ENCODE data around the gene TREX2. TPM values are rescaled to one million over a fixed set of nuclear protein-coding genes. Genes with fewer than 3 reads are reported as not detected.

Gene TREX2
- total RNA-seq, 2 experiments from 2014 or later = 3.7 to 6.7 TPM

- Histone ChIP-seq H3K36me3 (ENCODE audit: insufficient read depth, low read length) (peaks cover 35% of the 10 kb centered on the region), H3K4me1 (ENCODE audit: insufficient read depth, low read length, poor library complexity, severe bottlenecking) (no peaks in the 10 kb centered on the region), H4K20me1 (ENCODE audit: insufficient read depth, low read length) (no peaks in the 10 kb centered on the region; the same call in 1 of the 2 replicates), H3K79me2 (ENCODE audit: insufficient read depth, low read depth, low read length) (no peaks in the 10 kb centered on the region), H3K9me3 (ENCODE audit: low read length) (no peaks in the 10 kb centered on the region), H3K4me2 (ENCODE audit: low read length) (no peak overlapping the region), H3K4me3 (ENCODE audit: low read depth, low read length, poor library complexity, severe bottlenecking) (no peak overlapping the region), H2AFZ (ENCODE audit: low read length) (no peak overlapping the region), H3K9me2 (ENCODE audit: insufficient read depth, low read length) (no peaks in the 10 kb centered on the region), H3K27ac (ENCODE audit: low read depth, low read length, poor library complexity, severe bottlenecking) (no peak overlapping the region)
- TF ChIP-seq CTCF (conservative IDR thresholded peaks at IDR 0.05; ENCODE audit: low read length) (no peak), EZH2phosphoT487 (IDR thresholded peaks at IDR 0.05; ENCODE audit: borderline replicate concordance, low read depth, low read length) (no peak)
- intact Hi-C loops (cut with micrococcal nuclease; ENCODE audit: unreplicated experiment) = no loop called here
- DNase-seq (ENCODE audit: low spot score) = no peak
- ChIA-PET CTCF (ENCODE audit: unreplicated experiment) (no interaction called here), POLR2A (no interaction called here)
- no TSS peak for BruUV-seq (replicated peaks)
These were observed 10.3 kb upstream of the TREX2 start for GRCh38 chrX:153456161-153456560.

GRCh38 chrX:153455571-153455970, 9.7 kb upstream of the TREX2 start:
- no peak overlapping the region for H3K4me3 ChIP-seq (ENCODE audit: low read depth, low read length, poor library complexity, severe bottlenecking)
- POLR2A ChIA-PET = no interaction called here
- no peaks in the 10 kb centered on the region for H3K9me3 ChIP-seq (ENCODE audit: low read length)
- no peaks in the 10 kb centered on the region for H3K9me2 ChIP-seq (ENCODE audit: insufficient read depth, low read length)
- intact Hi-C loops (cut with micrococcal nuclease; ENCODE audit: unreplicated experiment) = no loop called here
- no peak overlapping the region for H2AFZ ChIP-seq (ENCODE audit: low read length)
- no peak for DNase-seq (ENCODE audit: low spot score)
- no peak overlapping the region for H3K27ac ChIP-seq (ENCODE audit: low read depth, low read length, poor library complexity, severe bottlenecking)
- peaks cover 31% of the 10 kb centered on the region for H3K36me3 ChIP-seq (ENCODE audit: insufficient read depth, low read length)
- no peaks in the 10 kb centered on the region; the same call in 1 of the 2 replicates for H4K20me1 ChIP-seq (ENCODE audit: insufficient read depth, low read length)
- BruUV-seq (replicated peaks) = no TSS peak
- no peak overlapping the region for H3K4me2 ChIP-seq (ENCODE audit: low read length)
- TF ChIP-seq EZH2phosphoT487 (IDR thresholded peaks at IDR 0.05; ENCODE audit: borderline replicate concordance, low read depth, low read length) (no peak), CTCF (conservative IDR thresholded peaks at IDR 0.05; ENCODE audit: low read length) (no peak)
- H3K79me2 ChIP-seq (ENCODE audit: insufficient read depth, low read depth, low read length) = no peaks in the 10 kb centered on the region
- CTCF ChIA-PET (ENCODE audit: unreplicated experiment) = no interaction called here
- no peaks in the 10 kb centered on the region for H3K4me1 ChIP-seq (ENCODE audit: insufficient read depth, low read length, poor library complexity, severe bottlenecking)

- no peaks in the 10 kb centered on the region; the same call in 1 of the 2 replicates for H4K20me1 ChIP-seq (ENCODE audit: insufficient read depth, low read length)
- H3K36me3 ChIP-seq (ENCODE audit: insufficient read depth, low read length) = peaks cover 31% of the 10 kb centered on the region
- no peak overlapping the region for H3K27ac ChIP-seq (ENCODE audit: low read depth, low read length, poor library complexity, severe bottlenecking)
- H3K4me2 ChIP-seq (ENCODE audit: low read length) = no peak overlapping the region
- H3K4me1 ChIP-seq (ENCODE audit: insufficient read depth, low read length, poor library complexity, severe bottlenecking) = no peaks in the 10 kb centered on the region
- H2AFZ ChIP-seq (ENCODE audit: low read length) = no peak overlapping the region
- no peak overlapping the region for H3K4me3 ChIP-seq (ENCODE audit: low read depth, low read length, poor library complexity, severe bottlenecking)
- CTCF ChIA-PET (ENCODE audit: unreplicated experiment) = no interaction called here
- no peak for TF ChIP-seq EZH2phosphoT487 (IDR thresholded peaks at IDR 0.05; ENCODE audit: borderline replicate concordance, low read depth, low read length)
- no peak for TF ChIP-seq CTCF (conservative IDR thresholded peaks at IDR 0.05; ENCODE audit: low read length)
- H3K79me2 ChIP-seq (ENCODE audit: insufficient read depth, low read depth, low read length) = no peaks in the 10 kb centered on the region
- no TSS peak for BruUV-seq (replicated peaks)
- H3K9me3 ChIP-seq (ENCODE audit: low read length) = no peaks in the 10 kb centered on the region
- no peak for DNase-seq (ENCODE audit: low spot score)
- POLR2A ChIA-PET = no interaction called here
- intact Hi-C loops (cut with micrococcal nuclease; ENCODE audit: unreplicated experiment) = no loop called here
- no peaks in the 10 kb centered on the region for H3K9me2 ChIP-seq (ENCODE audit: insufficient read depth, low read length)
These were observed 9.2 kb upstream of the TREX2 start for GRCh38 chrX:153454901-153455550.

All from OCI-LY7 (cell line).